H1 (cell line): Measurements from ENCODE around the gene IRX4. TPM values are rescaled to one million over a fixed set of nuclear protein-coding genes. Genes with fewer than 3 reads are reported as not detected.

Experiments
- CTCF ChIA-PET: fragments of 300-600 bp; sonication (Branson Sonifier 250); formaldehyde crosslinking; loops from one replicate; lab custom pipeline; 2021; ENCODE audit not compliant: partially characterized antibody; lab: Charles Lee
- POLR2A ChIA-PET: fragments of 300-600 bp; sonication (Branson Sonifier 250); formaldehyde crosslinking; loops from one replicate; lab custom pipeline; 2021; ENCODE audit warnings: inconsistent platforms; ENCODE audit not compliant: partially characterized antibody; lab: Charles Lee
- DNase-seq, 2 experiments: peaks; one replicate each; pipeline versions ENCODE4 v3.0.0 to v3.0.0-alpha.2; 2010 to 2022; ENCODE audit warnings: low spot score in 2 of 2, low read depth in 1 of 2, mixed read lengths in 1 of 2
- FAIRE-seq: peaks from 2 replicates; lab custom pipeline; 2011; peaks lifted over from hg19 to GRCh38; lab: Jason Lieb, UNC
- H2AFZ ChIP-seq: 2 replicates; pipeline ENCODE4 v1.8.1; 2012; ENCODE audit warnings: low read length, inconsistent platforms
- H2AK5ac ChIP-seq: 2 replicates; pipeline ENCODE4 v1.6.1; 2013; ENCODE audit warnings: low read depth, low read length
- H2BK120ac ChIP-seq: replicated peaks from 2 replicates; pipeline ENCODE3; 2013; ENCODE audit warnings: low read depth, low read length, inconsistent platforms
- H2BK12ac ChIP-seq: 2 replicates; pipeline ENCODE4 v1.6.1; 2013; ENCODE audit warnings: low read depth, low read length
- H2BK15ac ChIP-seq: 2 replicates; pipeline ENCODE4 v1.6.1; 2013; ENCODE audit warnings: low read length
- H2BK20ac ChIP-seq: 2 replicates; pipeline ENCODE4 v1.6.1; 2013; ENCODE audit warnings: low read length
- H2BK5ac ChIP-seq: 2 replicates; pipeline ENCODE4 v1.6.1; 2013; ENCODE audit warnings: low read depth, low read length
- H3K14ac ChIP-seq: 2 replicates; pipeline ENCODE4 v1.6.1; 2013; ENCODE audit warnings: inconsistent platforms; ENCODE audit not compliant: insufficient read length
- H3K18ac ChIP-seq: 2 replicates; pipeline ENCODE4 v1.6.1; 2013; ENCODE audit warnings: low read length; ENCODE audit errors: extremely low read depth
- H3K23ac ChIP-seq: 2 replicates; pipeline ENCODE4 v1.6.1; 2013; ENCODE audit warnings: inconsistent platforms; ENCODE audit not compliant: insufficient read length
- H3K23me2 ChIP-seq: 2 replicates; pipeline ENCODE4 v1.6.1; 2013; ENCODE audit warnings: low read depth, low read length
- H3K27ac ChIP-seq: 2 replicates; pipeline ENCODE4 v1.6.1; 2011; ENCODE audit warnings: low read depth, low read length, inconsistent platforms
- H3K27me3 ChIP-seq, 4 experiments: replicated peaks in 1 of 4; 1 replicate in 1 of 4; 2 replicates in 3 of 4; pipeline versions ENCODE4 v1.6.1 to v1.8.1; 2011 to 2013; ENCODE audit warnings: low read length in 3 of 4, mild to moderate bottlenecking in 3 of 4, inconsistent platforms in 2 of 4, mixed read lengths in 2 of 4, moderate library complexity in 1 of 4; ENCODE audit not compliant: control insufficient read depth in 3 of 4, insufficient read depth in 3 of 4; ENCODE audit errors: extremely low read depth in 1 of 4
- H3K36me3 ChIP-seq, 4 experiments: 2 replicates each; pipeline versions ENCODE4 v1.6.1 to v1.8.1; 2011 to 2013; ENCODE audit warnings: mild to moderate bottlenecking in 4 of 4, low read length in 3 of 4, moderate library complexity in 2 of 4, control low read depth in 1 of 4, inconsistent platforms in 1 of 4; ENCODE audit not compliant: insufficient read depth in 4 of 4, control insufficient read depth in 2 of 4
- H3K4ac ChIP-seq: replicated peaks from 2 replicates; pipeline ENCODE3; 2013; ENCODE audit warnings: low read length, low read depth, mixed read lengths, inconsistent platforms; ENCODE audit not compliant: insufficient read length
- H3K4me1 ChIP-seq, 4 experiments: replicated peaks in 1 of 4; 1 replicate in 1 of 4; 2 replicates in 3 of 4; pipeline versions ENCODE4 v1.6.1 to v1.8.1; 2011 to 2013; ENCODE audit warnings: low read length in 3 of 4, inconsistent platforms in 2 of 4, mixed read lengths in 1 of 4; ENCODE audit not compliant: insufficient read depth in 4 of 4, control insufficient read depth in 3 of 4
- H3K4me2 ChIP-seq, 2 experiments: 2 replicates each; pipeline versions ENCODE4 v1.6.1 to v1.8.1; 2011 to 2013; ENCODE audit warnings: low read depth in 2 of 2, low read length in 2 of 2, control low read depth in 1 of 2, inconsistent platforms in 1 of 2, mild to moderate bottlenecking in 1 of 2; ENCODE audit not compliant: insufficient read depth in 1 of 2
- H3K4me3 ChIP-seq, 4 experiments: fragments of 200-600, 300-600 bp in 1 of 4; sonication (generic), shearing (Covaris generic), sonication (Bioruptor Twin) in 1 of 4; 2 replicates each; pipeline versions ENCODE4 v1.5.1 to v1.8.1; 2011 to 2016; ENCODE audit warnings: low read length in 4 of 4, low read depth in 3 of 4, control low read depth in 2 of 4, inconsistent platforms in 2 of 4, mild to moderate bottlenecking in 2 of 4, mixed read lengths in 1 of 4, moderate library complexity in 1 of 4; ENCODE audit not compliant: insufficient read depth in 2 of 4; ENCODE audit errors: extremely low read depth in 1 of 4
- H3K56ac ChIP-seq: replicated peaks from 2 replicates; pipeline ENCODE3; 2013; ENCODE audit warnings: low read depth, mild to moderate bottlenecking, mixed read lengths, low read length, inconsistent platforms; ENCODE audit not compliant: insufficient read length
- H3K79me1 ChIP-seq: 2 replicates; pipeline ENCODE4 v1.6.1; 2013; ENCODE audit warnings: low read depth, low read length, control low read depth
- H3K79me2 ChIP-seq, 2 experiments: 2 replicates each; pipeline versions ENCODE4 v1.6.1 to v1.8.1; 2012 to 2013; ENCODE audit warnings: low read length in 2 of 2, mild to moderate bottlenecking in 2 of 2, inconsistent platforms in 1 of 2; ENCODE audit not compliant: insufficient read depth in 2 of 2, control insufficient read depth in 1 of 2
- H3K9ac ChIP-seq, 4 experiments: replicated peaks in 1 of 4; 1 replicate in 1 of 4; 2 replicates in 3 of 4; pipeline versions ENCODE4 v1.6.1 to v1.8.1; 2011 to 2013; ENCODE audit warnings: low read depth in 3 of 4, low read length in 3 of 4, control low read depth in 2 of 4, mild to moderate bottlenecking in 2 of 4, moderate library complexity in 2 of 4, inconsistent platforms in 1 of 4; ENCODE audit errors: extremely low read depth in 1 of 4
- H3K9me3 ChIP-seq, 2 experiments: 2 replicates each; pipeline versions ENCODE4 v1.6.1 to v1.8.1; 2012 to 2013; ENCODE audit warnings: mild to moderate bottlenecking in 2 of 2, moderate library complexity in 2 of 2, control low read depth in 1 of 2, inconsistent platforms in 1 of 2, low read depth in 1 of 2, low read length in 1 of 2, mixed read lengths in 1 of 2; ENCODE audit not compliant: insufficient read depth in 2 of 2
- H4K20me1 ChIP-seq, 2 experiments: replicated peaks in 1 of 2; 2 replicates each; pipeline versions ENCODE3 to v1.8.1; 2011 to 2013; ENCODE audit warnings: inconsistent platforms in 2 of 2, low read length in 2 of 2, mild to moderate bottlenecking in 1 of 2; ENCODE audit not compliant: insufficient read depth in 2 of 2, control insufficient read depth in 1 of 2
- H4K5ac ChIP-seq: 2 replicates; pipeline ENCODE4 v1.6.1; 2013; ENCODE audit warnings: low read length, low read depth, mixed read lengths, inconsistent platforms; ENCODE audit not compliant: insufficient read length
- H4K8ac ChIP-seq: 2 replicates; pipeline ENCODE4 v1.8.0; 2013; ENCODE audit warnings: mild to moderate bottlenecking, moderate library complexity, low read length, inconsistent platforms; ENCODE audit not compliant: insufficient read depth; ENCODE audit errors: extremely low read depth
- H4K91ac ChIP-seq: replicated peaks from 2 replicates; pipeline ENCODE3; 2013; ENCODE audit warnings: low read length, mixed read lengths, inconsistent platforms; ENCODE audit not compliant: insufficient read length
- ASH2L ChIP-seq: fragments of 200-600, 300-600 bp; sonication (generic); IDR thresholded peaks from one replicate; pipeline ENCODE4 v1.7.1; 2017; ENCODE audit warnings: low read length
- CEBPB ChIP-seq: IDR thresholded peaks from 2 replicates; pipeline ENCODE4 v1.6.1; 2012; ENCODE audit warnings: low read depth, low read length
- CHD2 ChIP-seq: IDR thresholded peaks from 2 replicates; pipeline ENCODE4 v1.6.1; 2012; ENCODE audit warnings: low read length, improper control_type of control experiment
- CREB1 ChIP-seq: IDR thresholded peaks from 2 replicates; pipeline ENCODE4 v1.6.1; 2012; ENCODE audit warnings: inconsistent platforms
- JUND ChIP-seq: IDR thresholded peaks from 2 replicates; pipeline ENCODE4 v1.6.1; 2011; ENCODE audit warnings: mild to moderate bottlenecking, improper control_type of control experiment, low read length
- NANOG ChIP-seq: IDR thresholded peaks from 2 replicates; pipeline ENCODE4 v1.6.1; 2011; ENCODE audit warnings: low read length, low read depth, mild to moderate bottlenecking, inconsistent platforms; ENCODE audit not compliant: insufficient read depth, poor library complexity, severe bottlenecking
- POLR2AphosphoS5 ChIP-seq: IDR thresholded peaks from 2 replicates; pipeline ENCODE4 v1.6.1; 2011; ENCODE audit warnings: low read depth, low read length
- RFX5 ChIP-seq: IDR thresholded peaks from 2 replicates; pipeline ENCODE4 v1.6.1; 2011; ENCODE audit warnings: low read depth, low read length, improper control_type of control experiment, borderline replicate concordance
- RNF2 ChIP-seq: fragments of 200-900, 300-1000 bp; sonication (generic); IDR thresholded peaks from 2 replicates; pipeline ENCODE4 v1.7.1; 2016; ENCODE audit warnings: borderline replicate concordance, low read depth, mild to moderate bottlenecking, antibody characterized with exemption, low read length; ENCODE audit not compliant: poor library complexity, severe bottlenecking; ENCODE audit errors: missing control alignments
- SP2 ChIP-seq: IDR thresholded peaks from 2 replicates; pipeline ENCODE4 v1.6.1; 2012; ENCODE audit warnings: mild to moderate bottlenecking, low read length, inconsistent platforms
- SRF ChIP-seq: IDR thresholded peaks from 2 replicates; pipeline ENCODE4 v1.6.1; 2011; ENCODE audit warnings: mild to moderate bottlenecking, low read depth, low read length, moderate library complexity
- ZNF274 ChIP-seq: IDR thresholded peaks from 2 replicates; pipeline ENCODE4 v1.7.0; 2012; ENCODE audit warnings: low read length, borderline replicate concordance; ENCODE audit errors: extremely low read depth
- WGBS, 2 experiments: shearing (Covaris generic) in 1 of 2; methylation state at CpG; one replicate each; pipeline versions ENCODE4 v1.1.6 to v1.1.7; 2013 to 2015; ENCODE audit warnings: low lambda C conversion rate in 2 of 2, mixed read lengths in 2 of 2, inconsistent platforms in 1 of 2, low coverage in 1 of 2, missing lambda C conversion rate in 1 of 2; ENCODE audit not compliant: insufficient replicate concordance in 2 of 2, insufficient coverage in 1 of 2, insufficient read length in 1 of 2; ENCODE audit errors: extremely low coverage in 1 of 2, missing lambda C conversion rate in 1 of 2; 5-methylcytosine and 5-hydroxymethylcytosine counted together
- polyA plus RNA-seq, 7 experiments: library from polyadenylated mRNA; depleted of rRNA in 3 of 7; stranded (reverse) in 5 of 7; unstranded in 2 of 7; fragments of >200 nt in 5 of 7; fragments of 200-250 nt in 2 of 7; gene quantifications; 1 replicate in 5 of 7; 2 replicates in 1 of 7; 4 replicates in 1 of 7; pipeline versions ENCODE4 v1.2.1 to v1.2.3, GENCODE V29; 2011 to 2013; ENCODE audit warnings: missing spikeins in 2 of 7, mixed read lengths in 2 of 7
- total RNA-seq: library from RNA; stranded (reverse); fragmentation: NEBNext Ultra II Directional; extraction: Animal tissue kit (Norgen Biotek cat#: 25700); gene quantifications from 2 replicates; pipeline ENCODE4 v1.2.1, GENCODE V29; 2021

IRX4 gene
- total and polyA plus RNA-seq, 2 of the 8 experiments (the other 6 are each of a cell fraction or from before 2014, with no cell fraction given), result 0.45 to 1.2 TPM

GRCh38 chr5:1855075-1855474, 27.6 kb downstream of the IRX4 start:
- no peak overlapping the region for H3K4me2 ChIP-seq
- H3K4me1 ChIP-seq, result peaks cover 0 to 15% (median 9%) of the 10 kb centered on the region in 4 experiments; a peak in 5 of 7 replicates
- H3K18ac ChIP-seq, result no peak overlapping the region
- peaks cover 6% of the 10 kb centered on the region; the same call in 1 of the 2 replicates for H3K23me2 ChIP-seq
- H2BK120ac ChIP-seq, result no peak overlapping the region
- H4K8ac ChIP-seq, result no peak overlapping the region
- no peak overlapping the region for H3K23ac ChIP-seq
- no peak overlapping the region for H3K9ac ChIP-seq
- peaks cover 10 to 70% (median 50%) of the 10 kb centered on the region in 4 experiments for H3K27me3 ChIP-seq
- H2BK12ac ChIP-seq, result no peak overlapping the region
- no peak overlapping the region for H2AFZ ChIP-seq
- WGBS, 2 experiments, result 75% methylated on average over 3 of the region's 3 CpGs; no CpG with 5 or more reads in 1 of the 2 experiments
- H3K9me3 ChIP-seq, result no peaks in the 10 kb centered on the region
- no peaks in the 10 kb centered on the region for H3K36me3 ChIP-seq
- no peak overlapping the region for H3K14ac ChIP-seq
- TF ChIP-seq ASH2L (no peak), NANOG (no peak), SP2 (no peak), CHD2 (no peak), ZNF274 (no peak), SRF (no peak), JUND (no peak), CEBPB (no peak), RNF2 (no peak), RFX5 (no peak), POLR2AphosphoS5 (no peak), CREB1 (no peak)
- no peaks in the 10 kb centered on the region for H4K20me1 ChIP-seq
- ChIA-PET CTCF (interaction anchor here (0.6 to 2.6 kb wide), 6 partner anchors 11 to 91 kb away, joined by 3 to 10 read pairs (median 4); no protein-coding TSS in a partner anchor), POLR2A (interaction anchor here (0.8 kb wide), 1 partner anchor 12 kb away, joined by 3 read pairs; no protein-coding TSS in a partner anchor)
- H3K56ac ChIP-seq, result no peak overlapping the region
- H3K27ac ChIP-seq, result no peak overlapping the region
- no peak overlapping the region for H2BK5ac ChIP-seq
- no peak for DNase-seq
- no peak overlapping the region for H3K4me3 ChIP-seq
- H3K79me1 ChIP-seq, result no peaks in the 10 kb centered on the region
- H4K5ac ChIP-seq, result no peak overlapping the region
- H2BK20ac ChIP-seq, result no peak overlapping the region
- H4K91ac ChIP-seq, result no peak overlapping the region
- no peak for FAIRE-seq
- H2AK5ac ChIP-seq, result no peak overlapping the region
- H2BK15ac ChIP-seq, result no peak overlapping the region
- H3K79me2 ChIP-seq, result no peaks in the 10 kb centered on the region
- H3K4ac ChIP-seq, result no peak overlapping the region
